ENCODE measurements around the gene SGMS1.

SGMS1 gene

GRCh38 chr10:50322077-50322476, 301.7 kb downstream of the SGMS1 start:
- Histone ChIP-seq H3K27ac (peak overlapping the region in 1 of 11 experiments; percentile 72; a peak in 2 of 22 replicates), H3K4me2 (peak overlapping the region in 4 of 11 experiments; percentile 3 to 94 (median 56); a peak in 6 of 22 replicates), H3K4me3 (no peak overlapping the region), H4K20me1 (peaks cover 0 to 84% (median 0%) of the 10 kb centered on the region in 11 experiments; a peak in 5 of 22 replicates), H3K9me3 (replicated peaks in 1 of 11) (no peaks in the 10 kb centered on the region), H3K27me3 (no peaks in the 10 kb centered on the region), H3K4me1 (peaks cover 7 to 63% (median 33%) of the 10 kb centered on the region in 10 experiments; a peak in 18 of 20 replicates), H3K9ac (no peak overlapping the region), H3K36me3 (peaks cover 0 to 40% (median 0%) of the 10 kb centered on the region in 11 experiments; a peak in 5 of 22 replicates)
- TF ChIP-seq Cebpa-rat (IDR thresholded peaks at IDR 0.05): no peak

- Histone ChIP-seq H3K27ac (no peak overlapping the region), H3K27me3 (no peaks in the 10 kb centered on the region; a peak in 1 of 22 replicates), H4K20me1 (peaks cover 0 to 78% (median 0%) of the 10 kb centered on the region in 11 experiments; a peak in 5 of 22 replicates), H3K4me2 (no peak overlapping the region), H3K9ac (no peak overlapping the region), H3K36me3 (peaks cover 0 to 51% (median 0%) of the 10 kb centered on the region in 11 experiments; a peak in 5 of 22 replicates), H3K4me1 (peaks cover 5 to 49% (median 15%) of the 10 kb centered on the region in 10 experiments), H3K4me3 (no peak overlapping the region), H3K9me3 (replicated peaks in 1 of 11) (peaks cover 0 to under 1% (median 0%) of the 10 kb centered on the region in 11 experiments; a peak in 1 of 22 replicates)
- TF ChIP-seq Cebpa-rat (IDR thresholded peaks at IDR 0.05): no peak
These were observed 305.6 kb downstream of the SGMS1 start for GRCh38 chr10:50318129-50318528.

- H3K4me2 ChIP-seq: peak overlapping the region in 3 of 11 experiments; percentile 8 to 71 (median 17); a peak in 5 of 22 replicates
- no peak overlapping the region for H3K9ac ChIP-seq
These were observed 306.8 kb downstream of the SGMS1 start for GRCh38 chr10:50316695-50317648.

GRCh38 chr10:50316174-50316573, 307.6 kb downstream of the SGMS1 start:
- no peak overlapping the region for H3K9ac ChIP-seq
- H3K27me3 ChIP-seq: no peaks in the 10 kb centered on the region; a peak in 1 of 22 replicates
- H3K4me2 ChIP-seq: peak overlapping the region in 3 of 11 experiments; percentile 24 to 71 (median 63); a peak in 3 of 22 replicates
- TF ChIP-seq Cebpa-rat (IDR thresholded peaks at IDR 0.05): no peak
- peaks cover 5 to 30% (median 10%) of the 10 kb centered on the region in 10 experiments for H3K4me1 ChIP-seq
- H3K36me3 ChIP-seq: peaks cover 0 to 61% (median under 1%) of the 10 kb centered on the region in 11 experiments; a peak in 15 of 22 replicates
- no peak overlapping the region for H3K4me3 ChIP-seq
- H3K27ac ChIP-seq: no peak overlapping the region
- H3K9me3 ChIP-seq (replicated peaks in 1 of 11): peaks cover 0 to 9% (median 0%) of the 10 kb centered on the region in 11 experiments; a peak in 4 of 22 replicates
- H4K20me1 ChIP-seq: peaks cover 0 to 61% (median 0%) of the 10 kb centered on the region in 11 experiments; a peak in 4 of 22 replicates

More at GRCh38 chr10:50316695-50317648, 306.8 kb downstream of the SGMS1 start:
- Histone ChIP-seq H3K4me3 (no peak overlapping the region), H3K27ac (no peak overlapping the region), H3K27me3 (no peaks in the 10 kb centered on the region; a peak in 1 of 22 replicates), H3K9me3 (replicated peaks in 1 of 11) (peaks cover 0 to 9% (median 0%) of the 10 kb centered on the region in 11 experiments; a peak in 4 of 22 replicates), H3K36me3 (peaks cover 0 to 63% (median 0%) of the 10 kb centered on the region in 11 experiments; a peak in 6 of 22 replicates), H4K20me1 (peaks cover 0 to 69% (median 0%) of the 10 kb centered on the region in 11 experiments; a peak in 5 of 22 replicates), H3K4me1 (peaks cover 5 to 38% (median 10%) of the 10 kb centered on the region in 10 experiments)
- TF ChIP-seq Cebpa-rat (IDR thresholded peaks at IDR 0.05): no peak

- TF ChIP-seq Cebpa-rat (IDR thresholded peaks at IDR 0.05): no peak
- no peak overlapping the region for H3K27ac ChIP-seq
- no peak overlapping the region for H3K9ac ChIP-seq
- H3K4me1 ChIP-seq: peaks cover 5 to 30% (median 10%) of the 10 kb centered on the region in 10 experiments
- H3K36me3 ChIP-seq: peaks cover 0 to 63% (median 8%) of the 10 kb centered on the region in 11 experiments; a peak in 16 of 22 replicates
- H3K4me2 ChIP-seq: peak overlapping the region; percentile 9 to 71 (median 39); a peak in 16 of 22 replicates
- H3K9me3 ChIP-seq (replicated peaks in 1 of 11): peaks cover 0 to 9% (median 0%) of the 10 kb centered on the region in 11 experiments; a peak in 4 of 22 replicates
- H4K20me1 ChIP-seq: peaks cover 0 to 54% (median 0%) of the 10 kb centered on the region in 11 experiments; a peak in 4 of 22 replicates
- no peak overlapping the region for H3K4me3 ChIP-seq
- no peaks in the 10 kb centered on the region; a peak in 1 of 22 replicates for H3K27me3 ChIP-seq
These were observed 308.3 kb downstream of the SGMS1 start for GRCh38 chr10:50315424-50315823.

- no peak for TF ChIP-seq Cebpa-rat (IDR thresholded peaks at IDR 0.05)
- Histone ChIP-seq H3K27me3 (no peaks in the 10 kb centered on the region; a peak in 1 of 22 replicates), H3K4me2 (peak overlapping the region in 2 of 11 experiments; percentile 2 to 71; a peak in 2 of 22 replicates)
These were observed 309.3 kb downstream of the SGMS1 start for GRCh38 chr10:50314169-50315071.

GRCh38 chr10:50312464-50313437, 311.0 kb downstream of the SGMS1 start:
- H4K20me1 ChIP-seq: peaks cover 0 to 40% (median 0%) of the 10 kb centered on the region in 11 experiments; a peak in 4 of 22 replicates
- H3K4me2 ChIP-seq: no peak overlapping the region
- peaks cover 5 to 30% (median 10%) of the 10 kb centered on the region in 10 experiments for H3K4me1 ChIP-seq
- no peak overlapping the region for H3K9ac ChIP-seq
- H3K4me3 ChIP-seq: no peak overlapping the region
- no peak overlapping the region for H3K27ac ChIP-seq
- TF ChIP-seq Cebpa-rat (IDR thresholded peaks at IDR 0.05): no peak
- H3K9me3 ChIP-seq (replicated peaks in 1 of 11): peaks cover 0 to 9% (median 0%) of the 10 kb centered on the region in 11 experiments; a peak in 4 of 22 replicates
- no peaks in the 10 kb centered on the region; a peak in 1 of 22 replicates for H3K27me3 ChIP-seq
- peaks cover 7 to 69% (median 18%) of the 10 kb centered on the region in 11 experiments; a peak in 20 of 22 replicates for H3K36me3 ChIP-seq

More at GRCh38 chr10:50314169-50315071, 309.3 kb downstream of the SGMS1 start:
- no peak overlapping the region for H3K4me3 ChIP-seq
- H3K4me1 ChIP-seq: peaks cover 5 to 30% (median 10%) of the 10 kb centered on the region in 10 experiments
- no peak overlapping the region for H3K9ac ChIP-seq
- peaks cover 0 to 9% (median 0%) of the 10 kb centered on the region in 11 experiments; a peak in 4 of 22 replicates for H3K9me3 ChIP-seq (replicated peaks in 1 of 11)
- peaks cover 0 to 45% (median 0%) of the 10 kb centered on the region in 11 experiments; a peak in 4 of 22 replicates for H4K20me1 ChIP-seq
- no peak overlapping the region for H3K27ac ChIP-seq
- peaks cover 7 to 63% (median 15%) of the 10 kb centered on the region in 11 experiments; a peak in 19 of 22 replicates for H3K36me3 ChIP-seq

All from BLaER1 treated with 17β-estradiol and CSF1 and Interleukin-3, amounts not matched to agents 10 nM and 100 nM (cell line).